ENCODE data around the gene DDAH2.

Gene DDAH2, protein sequence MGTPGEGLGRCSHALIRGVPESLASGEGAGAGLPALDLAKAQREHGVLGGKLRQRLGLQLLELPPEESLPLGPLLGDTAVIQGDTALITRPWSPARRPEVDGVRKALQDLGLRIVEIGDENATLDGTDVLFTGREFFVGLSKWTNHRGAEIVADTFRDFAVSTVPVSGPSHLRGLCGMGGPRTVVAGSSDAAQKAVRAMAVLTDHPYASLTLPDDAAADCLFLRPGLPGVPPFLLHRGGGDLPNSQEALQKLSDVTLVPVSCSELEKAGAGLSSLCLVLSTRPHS

DNA sequence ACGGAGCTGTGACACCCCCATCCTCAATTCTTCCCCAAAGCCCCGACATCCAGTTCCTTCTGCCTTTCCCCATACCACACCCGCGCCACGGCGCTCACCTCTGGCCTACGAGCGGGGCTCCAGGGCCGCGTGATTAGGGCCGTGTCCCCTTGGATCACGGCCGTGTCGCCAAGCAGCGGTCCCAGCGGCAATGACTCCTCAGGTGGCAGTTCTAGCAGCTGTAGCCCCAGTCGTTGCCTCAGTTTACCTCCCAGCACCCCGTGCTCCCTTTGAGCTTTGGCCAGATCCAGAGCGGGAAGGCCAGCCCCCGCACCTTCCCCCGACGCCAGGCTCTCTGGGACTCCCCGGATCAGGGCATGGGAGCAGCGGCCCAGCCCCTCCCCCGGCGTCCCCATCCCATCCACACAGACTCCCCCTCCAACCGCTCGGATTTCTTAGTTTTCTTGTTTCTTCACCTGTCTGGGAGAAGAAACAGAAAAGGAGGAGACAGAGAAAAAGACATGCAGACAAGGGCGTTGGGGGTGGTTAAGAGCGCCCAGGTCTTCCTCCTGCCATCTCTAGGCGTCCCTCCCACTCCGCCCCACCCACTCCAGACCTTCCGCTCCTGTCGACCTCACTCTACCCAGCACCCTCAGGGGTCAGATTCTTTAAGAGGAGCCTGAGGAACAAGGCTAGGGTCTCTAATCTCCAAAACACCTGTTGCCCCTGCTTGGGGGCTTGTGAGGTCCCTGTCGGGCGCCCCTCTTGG, at the start of gene DDAH2:
DDAH2 (minus strand) TSS at position 533 of the 748 bp plus-strand sequence; CDS start at position 395, 138 bp downstream.
- TF ChIP-seq ZBTB7A (IDR thresholded peaks at IDR 0.05; ENCODE audit: low read depth) (peak; percentile 93), CEBPB (IDR thresholded peaks at IDR 0.05) (no peak)

DNA sequence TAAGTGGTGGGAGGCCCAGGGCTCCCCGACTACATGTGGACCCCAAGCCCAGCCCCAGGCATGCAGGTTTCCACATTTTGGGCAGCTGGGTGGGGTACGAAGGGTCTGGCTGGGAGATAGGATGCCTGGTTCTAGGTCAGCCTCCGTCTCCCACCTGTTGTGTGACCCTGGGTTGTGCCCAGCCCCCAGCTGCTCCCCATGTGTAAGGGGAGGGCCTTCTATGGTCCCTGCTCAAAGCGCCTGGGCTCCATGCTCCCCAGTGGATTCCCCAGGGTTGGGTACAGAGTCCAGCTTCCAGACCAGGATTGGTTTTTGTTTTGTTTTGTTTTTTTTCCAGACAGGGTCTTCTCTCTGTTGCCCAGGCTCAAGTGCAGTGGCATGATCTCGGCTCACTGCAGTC, 49.1 kb upstream of the DDAH2 start:
- TF ChIP-seq EGR1 (IDR thresholded peaks at IDR 0.05) (no peak), EP300 (IDR thresholded peaks at IDR 0.05; ENCODE audit: borderline replicate concordance) (no peak), TCF12 (IDR thresholded peaks at IDR 0.05; ENCODE audit: low read depth) (no peak), CEBPB (IDR thresholded peaks at IDR 0.05) (no peak), YY1 (IDR thresholded peaks at IDR 0.05; ENCODE audit: low read depth) (no peak), RAD21 (IDR thresholded peaks at IDR 0.05; ENCODE audit: low read depth) (no peak), CREB1 (IDR thresholded peaks at IDR 0.05; ENCODE audit: low read depth) (no peak), FOXM1 (IDR thresholded peaks at IDR 0.05; ENCODE audit: borderline replicate concordance, low read depth) (no peak), ZBTB7A (IDR thresholded peaks at IDR 0.05; ENCODE audit: low read depth) (no peak), NFIC (IDR thresholded peaks at IDR 0.05) (no peak), TAF1 (IDR thresholded peaks at IDR 0.05; ENCODE audit: low read depth) (no peak), TEAD4 (IDR thresholded peaks at IDR 0.05) (no peak)
- TF ChIP-seq, protein P1, sequence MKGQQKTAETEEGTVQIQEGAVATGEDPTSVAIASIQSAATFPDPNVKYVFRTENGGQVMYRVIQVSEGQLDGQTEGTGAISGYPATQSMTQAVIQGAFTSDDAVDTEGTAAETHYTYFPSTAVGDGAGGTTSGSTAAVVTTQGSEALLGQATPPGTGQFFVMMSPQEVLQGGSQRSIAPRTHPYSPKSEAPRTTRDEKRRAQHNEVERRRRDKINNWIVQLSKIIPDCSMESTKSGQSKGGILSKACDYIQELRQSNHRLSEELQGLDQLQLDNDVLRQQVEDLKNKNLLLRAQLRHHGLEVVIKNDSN (IDR thresholded peaks at IDR 0.05): no peak
- TF ChIP-seq, protein P2, sequence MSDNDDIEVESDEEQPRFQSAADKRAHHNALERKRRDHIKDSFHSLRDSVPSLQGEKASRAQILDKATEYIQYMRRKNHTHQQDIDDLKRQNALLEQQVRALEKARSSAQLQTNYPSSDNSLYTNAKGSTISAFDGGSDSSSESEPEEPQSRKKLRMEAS (IDR thresholded peaks at IDR 0.05): no peak
- TF ChIP-seq, protein P3, sequence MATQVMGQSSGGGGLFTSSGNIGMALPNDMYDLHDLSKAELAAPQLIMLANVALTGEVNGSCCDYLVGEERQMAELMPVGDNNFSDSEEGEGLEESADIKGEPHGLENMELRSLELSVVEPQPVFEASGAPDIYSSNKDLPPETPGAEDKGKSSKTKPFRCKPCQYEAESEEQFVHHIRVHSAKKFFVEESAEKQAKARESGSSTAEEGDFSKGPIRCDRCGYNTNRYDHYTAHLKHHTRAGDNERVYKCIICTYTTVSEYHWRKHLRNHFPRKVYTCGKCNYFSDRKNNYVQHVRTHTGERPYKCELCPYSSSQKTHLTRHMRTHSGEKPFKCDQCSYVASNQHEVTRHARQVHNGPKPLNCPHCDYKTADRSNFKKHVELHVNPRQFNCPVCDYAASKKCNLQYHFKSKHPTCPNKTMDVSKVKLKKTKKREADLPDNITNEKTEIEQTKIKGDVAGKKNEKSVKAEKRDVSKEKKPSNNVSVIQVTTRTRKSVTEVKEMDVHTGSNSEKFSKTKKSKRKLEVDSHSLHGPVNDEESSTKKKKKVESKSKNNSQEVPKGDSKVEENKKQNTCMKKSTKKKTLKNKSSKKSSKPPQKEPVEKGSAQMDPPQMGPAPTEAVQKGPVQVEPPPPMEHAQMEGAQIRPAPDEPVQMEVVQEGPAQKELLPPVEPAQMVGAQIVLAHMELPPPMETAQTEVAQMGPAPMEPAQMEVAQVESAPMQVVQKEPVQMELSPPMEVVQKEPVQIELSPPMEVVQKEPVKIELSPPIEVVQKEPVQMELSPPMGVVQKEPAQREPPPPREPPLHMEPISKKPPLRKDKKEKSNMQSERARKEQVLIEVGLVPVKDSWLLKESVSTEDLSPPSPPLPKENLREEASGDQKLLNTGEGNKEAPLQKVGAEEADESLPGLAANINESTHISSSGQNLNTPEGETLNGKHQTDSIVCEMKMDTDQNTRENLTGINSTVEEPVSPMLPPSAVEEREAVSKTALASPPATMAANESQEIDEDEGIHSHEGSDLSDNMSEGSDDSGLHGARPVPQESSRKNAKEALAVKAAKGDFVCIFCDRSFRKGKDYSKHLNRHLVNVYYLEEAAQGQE (IDR thresholded peaks at IDR 0.05; ENCODE audit: low read depth): no peak

DNA sequence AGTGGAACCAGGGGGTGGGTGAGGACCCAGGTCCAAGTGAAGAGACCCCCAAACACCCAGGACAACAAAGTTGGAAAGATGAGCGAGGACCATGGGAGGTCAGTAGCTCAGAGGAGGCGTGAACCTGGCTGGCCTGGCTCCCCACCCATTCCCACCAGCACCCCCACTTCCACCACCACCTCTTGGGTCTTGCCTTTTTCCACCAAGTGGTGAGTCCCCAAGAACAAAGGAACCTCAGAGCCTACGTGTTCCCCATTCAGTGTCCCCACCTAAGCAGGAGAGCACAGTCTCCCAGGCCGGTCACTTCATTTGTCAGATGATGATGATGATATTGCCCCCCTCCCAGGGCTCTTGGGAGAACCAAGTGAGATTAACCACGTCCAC, 48.6 kb upstream of the DDAH2 start:
- TF ChIP-seq CREB1 (IDR thresholded peaks at IDR 0.05; ENCODE audit: low read depth) (no peak), EGR1 (IDR thresholded peaks at IDR 0.05) (no peak), NFIC (IDR thresholded peaks at IDR 0.05) (no peak), EP300 (IDR thresholded peaks at IDR 0.05; ENCODE audit: borderline replicate concordance) (no peak), ZBTB7A (IDR thresholded peaks at IDR 0.05; ENCODE audit: low read depth) (no peak), YY1 (IDR thresholded peaks at IDR 0.05; ENCODE audit: low read depth) (no peak)

DNA sequence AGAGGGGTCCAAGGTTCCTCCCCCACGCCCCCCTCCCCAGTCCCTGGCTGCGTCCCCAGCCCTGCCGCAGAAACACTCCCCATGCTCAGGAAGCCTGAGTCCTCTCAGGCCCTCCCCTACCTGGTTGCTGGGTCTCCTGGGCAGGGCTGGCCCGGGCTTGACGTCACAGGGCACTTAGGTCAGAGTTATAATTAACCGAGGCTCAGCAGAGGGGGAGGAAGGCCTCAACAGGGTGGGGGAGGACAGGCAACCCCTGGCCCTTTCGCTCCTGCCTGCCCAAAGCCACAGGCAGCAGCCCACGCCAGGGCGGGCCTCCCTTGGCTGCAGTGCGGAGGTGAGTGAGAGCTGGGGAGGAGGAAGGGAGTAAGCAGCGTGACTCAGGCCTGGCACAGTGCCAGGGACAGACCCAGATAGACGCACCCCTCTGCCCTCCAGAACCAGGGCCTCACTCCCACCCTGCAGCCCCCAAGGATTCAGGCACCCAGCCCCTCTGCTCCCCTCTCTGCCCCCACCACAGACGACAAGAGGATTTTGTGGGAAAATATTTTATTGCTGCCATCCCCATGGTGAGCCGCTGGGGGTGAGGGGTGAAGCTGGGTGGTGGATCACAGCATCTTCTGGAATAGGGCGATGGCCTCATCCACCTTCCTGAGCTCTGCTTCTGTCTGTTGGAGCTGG, 48.0 kb upstream of the DDAH2 start, which contains the start of gene VWA7:
VWA7 (minus strand) TSS at position 340 of the 678 bp plus-strand sequence. CDS start 549 bp downstream, outside the sequence.
- TF ChIP-seq, protein P2 (IDR thresholded peaks at IDR 0.05): peak; percentile 29; the same call in 1 of the 2 replicates
- TF ChIP-seq, protein P1 (IDR thresholded peaks at IDR 0.05): peak; percentile 30; the same call in 1 of the 2 replicates
- no peak for TF ChIP-seq FOXM1 (IDR thresholded peaks at IDR 0.05; ENCODE audit: borderline replicate concordance, low read depth)
- TF ChIP-seq ZBTB7A (IDR thresholded peaks at IDR 0.05; ENCODE audit: low read depth): 0 out of 2 replicates have a peak, but pooled peaks have one; percentile 25
- no peak for TF ChIP-seq CEBPB (IDR thresholded peaks at IDR 0.05)
- peak; percentile 44; the same call in 1 of the 2 replicates for TF ChIP-seq EGR1 (IDR thresholded peaks at IDR 0.05)
- peak; percentile 93 for TF ChIP-seq NFIC (IDR thresholded peaks at IDR 0.05)
- TF ChIP-seq CREB1 (IDR thresholded peaks at IDR 0.05; ENCODE audit: low read depth): no peak

DNA sequence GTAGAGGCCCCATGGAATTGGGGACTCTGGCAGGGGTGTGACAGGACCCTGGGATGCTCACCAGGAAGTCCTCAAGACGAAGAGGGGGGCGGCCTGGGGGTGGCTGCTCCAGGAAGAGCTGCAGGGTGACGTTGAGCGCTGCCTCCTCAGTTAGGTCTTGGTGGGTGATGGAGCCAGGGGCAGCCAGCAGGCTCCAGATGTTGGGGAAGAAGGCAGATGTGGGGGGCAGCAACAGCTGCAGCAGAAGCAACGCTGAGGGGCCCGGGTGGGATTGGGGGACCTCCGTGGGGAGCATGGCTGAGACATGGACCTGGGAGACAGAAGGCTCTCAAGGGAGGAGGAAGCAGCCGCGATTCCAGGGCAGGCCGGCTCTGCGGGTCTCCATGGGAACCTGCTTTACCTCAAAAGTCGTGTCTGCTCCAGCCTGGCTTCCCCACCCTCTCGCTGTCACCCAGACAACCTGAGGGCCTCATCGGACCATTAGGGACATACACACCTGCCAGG, 47.4 kb upstream of the DDAH2 start:
- TF ChIP-seq, protein P1 (IDR thresholded peaks at IDR 0.05): no peak

DNA sequence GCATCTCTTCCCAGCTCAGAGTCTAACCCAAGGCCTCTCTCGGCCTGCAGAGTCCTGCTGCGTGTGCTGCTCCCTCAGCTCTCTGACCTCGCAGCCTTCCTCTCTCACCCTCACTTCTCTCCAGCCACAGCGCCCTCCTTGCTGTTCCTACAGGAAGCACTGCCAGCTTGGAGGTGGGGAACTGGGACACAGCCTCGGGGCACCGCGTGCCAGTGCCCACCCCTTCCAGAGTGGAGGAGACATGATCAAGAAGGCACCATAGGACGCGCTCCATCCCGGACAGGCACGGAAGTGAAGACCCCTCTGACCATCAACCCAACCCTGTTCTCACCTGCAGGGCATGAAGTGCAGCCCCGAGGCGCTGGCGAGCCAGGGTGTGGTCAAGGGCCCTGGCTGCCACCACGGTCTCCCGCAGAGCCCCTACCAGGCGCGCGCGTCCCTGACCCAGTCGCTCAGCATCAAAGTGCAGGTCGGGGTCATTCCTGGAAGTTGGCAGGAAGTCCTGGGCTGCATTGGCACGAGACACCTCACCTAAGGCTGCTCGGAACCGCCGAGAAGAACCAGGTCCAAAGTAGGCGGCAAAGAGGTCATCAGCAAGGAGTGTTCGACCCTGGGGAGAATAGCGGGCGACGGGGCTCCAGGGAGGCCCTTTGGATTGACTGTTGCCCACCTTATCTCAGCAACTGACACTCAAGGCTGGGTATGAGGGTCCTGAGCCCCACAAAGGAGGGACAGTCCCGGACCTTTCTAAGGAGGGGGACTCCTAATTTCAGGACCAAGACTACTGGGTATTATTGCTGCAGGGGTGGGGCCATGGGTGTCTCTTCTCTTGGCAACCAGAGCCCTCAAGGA, 46.8 kb upstream of the DDAH2 start:
- TF ChIP-seq RAD21 (IDR thresholded peaks at IDR 0.05; ENCODE audit: low read depth): no peak
- TF ChIP-seq EGR1 (IDR thresholded peaks at IDR 0.05): no peak
- no peak for TF ChIP-seq CREB1 (IDR thresholded peaks at IDR 0.05; ENCODE audit: low read depth)
- TF ChIP-seq CEBPB (IDR thresholded peaks at IDR 0.05): no peak
- no peak for TF ChIP-seq ZBTB7A (IDR thresholded peaks at IDR 0.05; ENCODE audit: low read depth)
- TF ChIP-seq, protein P3 (IDR thresholded peaks at IDR 0.05; ENCODE audit: low read depth): no peak
- no peak for TF ChIP-seq EP300 (IDR thresholded peaks at IDR 0.05; ENCODE audit: borderline replicate concordance)
- TF ChIP-seq YY1 (IDR thresholded peaks at IDR 0.05; ENCODE audit: low read depth): no peak
- no peak for TF ChIP-seq NFIC (IDR thresholded peaks at IDR 0.05)
- no peak for TF ChIP-seq TEAD4 (IDR thresholded peaks at IDR 0.05)
- TF ChIP-seq, protein P1 (IDR thresholded peaks at IDR 0.05): no peak
- TF ChIP-seq, protein P2 (IDR thresholded peaks at IDR 0.05): no peak
- TF ChIP-seq TAF1 (IDR thresholded peaks at IDR 0.05; ENCODE audit: low read depth): no peak
- no peak for TF ChIP-seq FOXM1 (IDR thresholded peaks at IDR 0.05; ENCODE audit: borderline replicate concordance, low read depth)
- TF ChIP-seq TCF12 (IDR thresholded peaks at IDR 0.05; ENCODE audit: low read depth): no peak

All from Ishikawa (cell line).